Measurements from ENCODE around the gene SIAH2.

The SIAH2 gene

GRCh38 chr3:150755902-150756301 is 7.1 kb downstream of the SIAH2 start:
- Histone ChIP-seq H3K79me2 (peaks cover 59% of the 10 kb centered on the region), H3K36me3 (ENCODE audit: control insufficient read depth, insufficient read depth, low read length) (no peaks in the 10 kb centered on the region), H3K9me3 (ENCODE audit: control insufficient read depth, low read length) (no peaks in the 10 kb centered on the region), H3K27me3 (ENCODE audit: control insufficient read depth, insufficient read depth, low read length) (no peaks in the 10 kb centered on the region), H2AFZ (no peak overlapping the region), H3K4me2 (ENCODE audit: low read length) (no peak overlapping the region), H3K9ac (no peak overlapping the region), H3K4me1 (peaks cover 8% of the 10 kb centered on the region), H3K4me3 (ENCODE audit: low read depth, low read length) (no peak overlapping the region), H3K27ac (no peak overlapping the region)
- TF ChIP-seq CTCF (IDR thresholded peaks at IDR 0.05), result no peak

- Histone ChIP-seq H3K9ac (no peak overlapping the region), H3K79me2 (peaks cover 60% of the 10 kb centered on the region), H3K36me3 (ENCODE audit: control insufficient read depth, insufficient read depth, low read length) (no peaks in the 10 kb centered on the region), H2AFZ (no peak overlapping the region), H3K4me1 (peaks cover 2% of the 10 kb centered on the region), H3K9me3 (ENCODE audit: control insufficient read depth, low read length) (no peaks in the 10 kb centered on the region), H3K27me3 (ENCODE audit: control insufficient read depth, insufficient read depth, low read length) (no peaks in the 10 kb centered on the region), H3K4me2 (ENCODE audit: low read length) (no peak overlapping the region), H3K27ac (no peak overlapping the region), H3K4me3 (ENCODE audit: low read depth, low read length) (no peak overlapping the region)
- no peak for TF ChIP-seq CTCF (IDR thresholded peaks at IDR 0.05)
These were observed 8.1 kb downstream of the SIAH2 start for GRCh38 chr3:150754896-150755295.

- H3K79me2 ChIP-seq, result peaks cover 63% of the 10 kb centered on the region
- no peak overlapping the region for H3K4me3 ChIP-seq (ENCODE audit: low read depth, low read length)
- no peaks in the 10 kb centered on the region for H3K9me3 ChIP-seq (ENCODE audit: control insufficient read depth, low read length)
- peaks cover 12% of the 10 kb centered on the region for H3K4me1 ChIP-seq
- no peak overlapping the region for H3K9ac ChIP-seq
- no peak for TF ChIP-seq CTCF (IDR thresholded peaks at IDR 0.05)
- H3K27ac ChIP-seq, result no peak overlapping the region
- no peak overlapping the region for H2AFZ ChIP-seq
- no peaks in the 10 kb centered on the region for H3K36me3 ChIP-seq (ENCODE audit: control insufficient read depth, insufficient read depth, low read length)
- no peak overlapping the region for H3K4me2 ChIP-seq (ENCODE audit: low read length)
- no peaks in the 10 kb centered on the region for H3K27me3 ChIP-seq (ENCODE audit: control insufficient read depth, insufficient read depth, low read length)
These were observed 11.1 kb downstream of the SIAH2 start for GRCh38 chr3:150751781-150752263.

GRCh38 chr3:150749255-150749654 is 13.7 kb downstream of the SIAH2 start:
- H3K4me1 ChIP-seq, result peaks cover 12% of the 10 kb centered on the region

More at GRCh38 chr3:150749255-150749654, 13.7 kb downstream of the SIAH2 start:
- Histone ChIP-seq H3K9ac (no peak overlapping the region), H3K4me3 (ENCODE audit: low read depth, low read length) (no peak overlapping the region), H3K27me3 (ENCODE audit: control insufficient read depth, insufficient read depth, low read length) (no peaks in the 10 kb centered on the region), H3K27ac (no peak overlapping the region), H2AFZ (no peak overlapping the region), H3K36me3 (ENCODE audit: control insufficient read depth, insufficient read depth, low read length) (no peaks in the 10 kb centered on the region), H3K79me2 (peaks cover 57% of the 10 kb centered on the region), H3K9me3 (ENCODE audit: control insufficient read depth, low read length) (no peaks in the 10 kb centered on the region), H3K4me2 (ENCODE audit: low read length) (no peak overlapping the region)
- no peak for TF ChIP-seq CTCF (IDR thresholded peaks at IDR 0.05)
